Retinal pigment epithelial cell (primary cell): ENCODE data around the gene FAM20C.

ENCODE experiments used
- DNase-seq: peaks from one replicate; pipeline ENCODE4 v3.0.0-alpha.2; 2010; ENCODE audit warnings: low read depth
- H3K4me3 ChIP-seq: 2 replicates; pipeline ENCODE4 v1.5.1; 2011; ENCODE audit warnings: mild to moderate bottlenecking, low read length, control low read depth, moderate library complexity
- TF ChIP-seq, protein P1 (sequence below): conservative IDR thresholded peaks from 2 replicates; pipeline ENCODE4 v1.5.1; 2011; ENCODE audit warnings: low read depth, low read length, control low read depth, inconsistent platforms

Gene FAM20C

GRCh38 chr7:250523-250922, 58.2 kb downstream of the FAM20C start:
- TF ChIP-seq, protein P1, sequence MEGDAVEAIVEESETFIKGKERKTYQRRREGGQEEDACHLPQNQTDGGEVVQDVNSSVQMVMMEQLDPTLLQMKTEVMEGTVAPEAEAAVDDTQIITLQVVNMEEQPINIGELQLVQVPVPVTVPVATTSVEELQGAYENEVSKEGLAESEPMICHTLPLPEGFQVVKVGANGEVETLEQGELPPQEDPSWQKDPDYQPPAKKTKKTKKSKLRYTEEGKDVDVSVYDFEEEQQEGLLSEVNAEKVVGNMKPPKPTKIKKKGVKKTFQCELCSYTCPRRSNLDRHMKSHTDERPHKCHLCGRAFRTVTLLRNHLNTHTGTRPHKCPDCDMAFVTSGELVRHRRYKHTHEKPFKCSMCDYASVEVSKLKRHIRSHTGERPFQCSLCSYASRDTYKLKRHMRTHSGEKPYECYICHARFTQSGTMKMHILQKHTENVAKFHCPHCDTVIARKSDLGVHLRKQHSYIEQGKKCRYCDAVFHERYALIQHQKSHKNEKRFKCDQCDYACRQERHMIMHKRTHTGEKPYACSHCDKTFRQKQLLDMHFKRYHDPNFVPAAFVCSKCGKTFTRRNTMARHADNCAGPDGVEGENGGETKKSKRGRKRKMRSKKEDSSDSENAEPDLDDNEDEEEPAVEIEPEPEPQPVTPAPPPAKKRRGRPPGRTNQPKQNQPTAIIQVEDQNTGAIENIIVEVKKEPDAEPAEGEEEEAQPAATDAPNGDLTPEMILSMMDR = no peak
- DNase-seq = no peak
- H3K4me3 ChIP-seq = no peak overlapping the region

DNA sequence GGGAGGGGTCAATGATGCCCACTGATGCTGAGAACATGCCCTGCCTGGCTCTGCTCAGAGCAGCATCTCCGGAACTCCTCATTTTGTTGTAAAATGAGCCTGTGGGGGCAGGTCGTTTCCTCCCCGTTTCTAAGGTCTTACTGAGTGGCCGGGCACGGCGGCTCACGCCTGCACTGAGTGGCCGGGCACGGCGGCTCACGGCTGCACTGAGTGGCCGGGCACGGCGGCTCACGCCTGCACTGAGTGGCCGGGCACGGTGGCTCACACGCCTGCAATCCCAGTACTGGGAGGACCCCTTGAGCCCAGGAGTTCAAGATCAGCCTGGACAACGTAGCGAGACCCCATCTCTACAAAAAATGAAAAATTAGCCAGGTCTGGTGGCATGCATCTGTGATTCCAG, 58.6 kb downstream of the FAM20C start:
- no peak for DNase-seq
- TF ChIP-seq, protein P1 = no peak
- no peak overlapping the region for H3K4me3 ChIP-seq

DNA sequence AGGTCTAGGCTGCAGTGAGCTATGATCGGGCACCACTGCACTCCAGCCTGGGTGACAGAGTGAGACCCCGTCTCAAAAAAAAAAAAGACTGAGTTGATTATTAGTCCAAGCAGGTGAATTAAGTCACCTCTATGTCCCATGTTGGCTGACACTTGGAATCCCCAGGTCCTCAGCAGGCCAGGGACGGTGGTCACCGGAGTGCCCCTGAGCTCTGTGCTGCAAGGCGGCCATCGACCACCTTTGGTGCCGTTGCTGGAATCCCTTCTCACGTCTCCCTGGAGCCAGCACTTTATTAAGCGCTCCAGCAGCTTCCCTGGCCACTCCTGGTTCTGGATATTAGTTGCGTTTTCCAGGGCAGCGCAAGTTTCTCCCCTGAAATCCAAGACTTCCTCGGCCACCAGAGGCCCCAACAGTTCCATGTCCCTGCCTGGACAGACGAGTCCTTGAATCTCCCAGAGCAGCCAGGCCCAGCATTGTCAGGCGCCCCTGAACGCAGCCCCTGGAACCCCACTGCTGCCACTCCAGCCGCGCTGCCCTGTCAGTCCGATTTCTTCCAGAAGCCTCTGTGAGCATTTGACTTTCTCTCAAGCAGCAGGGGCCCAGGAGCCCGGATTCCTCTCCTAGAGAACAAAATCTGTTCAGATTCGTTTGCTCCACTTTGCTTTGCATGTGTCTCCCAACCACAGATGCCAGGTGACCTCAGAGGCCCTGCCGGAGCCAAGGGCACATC, 59.2 kb downstream of the FAM20C start:
- H3K4me3 ChIP-seq = no peak overlapping the region
- no peak for DNase-seq
- TF ChIP-seq, protein P1 = no peak

DNA sequence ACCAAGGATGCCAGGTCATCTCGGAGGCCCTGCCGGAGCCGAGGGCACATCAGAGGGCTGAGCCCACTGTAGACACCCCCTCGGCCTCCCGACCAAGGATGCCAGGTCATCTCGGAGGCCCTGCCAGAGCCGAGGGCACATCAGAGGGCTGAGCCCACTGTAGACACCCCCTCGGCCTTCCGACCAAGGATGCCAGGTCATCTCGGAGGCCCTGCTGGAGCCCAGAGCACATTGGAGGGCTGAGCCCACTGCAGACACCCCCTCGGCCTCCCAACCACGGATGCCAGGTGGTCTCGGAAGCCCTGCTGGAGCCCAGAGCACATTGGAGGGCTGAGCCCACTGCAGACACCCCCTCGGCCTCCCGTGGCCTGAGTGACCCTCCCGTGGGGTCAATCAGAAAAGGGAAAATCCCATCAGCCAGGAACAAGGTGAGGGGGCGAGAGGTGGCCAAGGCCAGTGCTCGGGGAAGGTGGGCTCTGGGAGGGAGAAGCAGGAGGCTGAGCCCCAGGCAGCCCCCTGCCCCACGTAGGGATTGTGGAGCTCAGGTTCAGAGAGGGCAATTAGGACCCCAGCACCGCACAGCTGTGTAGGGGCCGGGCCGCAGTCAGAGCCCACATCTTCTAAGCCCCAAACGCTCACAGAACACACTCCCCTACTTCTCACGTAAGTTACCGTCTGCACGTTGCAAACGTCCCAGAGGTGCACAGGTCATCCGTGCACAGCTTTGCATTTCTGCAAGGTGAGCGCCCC, 60.0 kb downstream of the FAM20C start:
- TF ChIP-seq, protein P1 = no peak
- no peak overlapping the region for H3K4me3 ChIP-seq
- no peak for DNase-seq

- TF ChIP-seq, protein P1 = no peak
- no peak overlapping the region for H3K4me3 ChIP-seq
- no peak for DNase-seq
Measured at GRCh38 chr7:252981-253380, 60.6 kb downstream of the FAM20C start.

DNA sequence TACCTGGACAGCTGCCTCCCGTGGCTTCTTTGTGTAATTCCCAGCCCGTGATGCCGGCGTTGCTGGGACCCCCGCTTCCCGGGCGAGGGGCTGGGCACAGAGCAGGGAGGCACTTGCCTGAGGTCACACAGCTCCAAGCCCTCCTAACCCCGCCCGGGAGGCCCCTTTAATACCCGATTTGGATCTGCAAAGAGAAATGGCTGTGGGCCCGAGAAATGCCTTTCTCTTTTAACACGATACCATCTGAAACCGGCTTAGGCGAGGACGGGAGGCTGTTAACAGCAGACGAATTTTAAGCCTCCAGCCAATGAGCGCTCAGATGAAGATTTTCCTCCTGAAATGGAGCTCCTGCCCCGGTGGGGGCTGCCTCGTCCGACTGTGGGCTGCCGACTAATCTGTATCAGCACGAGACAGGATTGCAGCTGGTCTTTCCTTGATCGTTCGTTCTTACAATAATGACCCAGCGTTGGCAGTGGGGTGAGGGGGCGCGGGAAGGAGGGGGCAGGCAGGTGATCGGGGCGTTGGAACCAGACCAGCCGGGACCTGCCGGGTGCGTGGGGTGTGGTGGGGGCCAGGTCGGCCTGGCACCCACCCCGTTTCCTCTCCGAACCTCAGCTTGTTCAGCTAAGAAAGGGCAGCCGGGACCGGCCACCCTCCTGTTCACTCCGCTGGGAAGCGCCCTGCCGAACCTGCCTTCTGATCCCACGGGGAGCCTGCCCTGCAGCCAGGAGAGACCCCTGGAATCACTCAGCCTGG, 61.4 kb downstream of the FAM20C start:
- peak; percentile 33 for DNase-seq
- TF ChIP-seq, protein P1 = no peak
- no peak overlapping the region for H3K4me3 ChIP-seq
